Head of caudate nucleus (tissue), 42 donors: ENCODE results near the gene IPO9.
"Not testable (repeated sequence)": the region's sequence is repeated elsewhere in the genome, so short reads cannot be mapped to it uniquely, and the experiment has no call there.

Experiments used
- DNase-seq, 42 donors: peaks; one replicate each; pipeline versions ENCODE4 v3.0.0 to v3.0.0-alpha.2; 2020 to 2021; ENCODE audit warnings: mixed read lengths in 7 of 42
- intact Hi-C: fragments of 100-400 bp; cut with DNase I; formaldehyde crosslinking; loops from one replicate; pipeline ENCODE4 v1.15.0; 2022

Gene IPO9

DNA sequence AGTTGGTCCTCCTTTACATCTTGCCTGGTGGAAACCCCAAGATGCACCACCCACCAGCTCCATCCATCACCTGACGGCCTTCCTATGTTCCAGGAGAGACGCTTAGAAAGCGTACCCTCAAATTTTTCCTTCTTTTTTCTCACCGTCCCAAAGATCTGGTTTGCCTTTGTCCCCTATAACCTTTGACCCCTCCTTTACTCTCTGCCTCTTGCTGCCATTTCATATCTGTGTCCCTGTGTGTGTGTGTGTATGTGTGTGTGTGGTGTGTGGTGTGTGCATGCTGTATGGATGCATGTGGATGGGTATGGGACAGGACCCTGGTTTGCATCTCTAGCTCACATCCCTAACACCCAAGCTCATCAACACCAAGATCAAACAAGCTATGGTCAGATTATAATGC is 22.2 kb upstream of the IPO9 start:
- intact Hi-C loops = no loop called here
- DNase-seq = no peak

DNA sequence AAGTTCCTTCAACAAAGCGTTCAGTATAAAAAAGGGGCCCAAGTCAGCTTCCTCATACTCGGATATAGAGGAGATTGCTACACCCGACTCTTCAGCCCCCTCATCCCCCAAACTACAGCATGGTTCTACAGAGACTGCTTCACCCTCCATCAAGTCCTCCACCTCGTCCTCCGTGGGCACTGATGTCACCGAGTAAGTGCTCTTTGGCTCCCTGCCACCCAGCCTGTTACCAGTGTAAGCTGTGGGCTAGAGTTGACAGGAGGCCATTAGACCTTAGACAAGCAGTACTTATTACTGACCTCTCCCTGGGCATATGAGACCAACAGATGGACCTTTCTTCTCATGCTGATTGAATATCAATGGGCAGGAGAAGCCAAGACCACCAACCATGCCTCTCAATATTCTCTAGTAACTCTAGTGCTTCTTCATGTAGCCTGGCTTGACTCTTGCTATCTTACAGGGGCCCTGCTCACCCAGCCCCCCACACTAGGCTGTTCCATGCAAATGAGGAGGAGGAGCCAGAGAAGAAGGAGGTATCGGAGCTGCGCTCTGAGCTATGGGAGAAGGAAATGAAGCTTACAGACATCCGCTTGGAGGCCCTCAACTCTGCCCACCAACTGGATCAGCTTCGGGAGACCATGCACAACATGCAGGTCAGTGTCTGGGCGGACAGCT is 20.9 kb upstream of the IPO9 start:
- intact Hi-C loops = no loop called here
- no peak for DNase-seq

DNA sequence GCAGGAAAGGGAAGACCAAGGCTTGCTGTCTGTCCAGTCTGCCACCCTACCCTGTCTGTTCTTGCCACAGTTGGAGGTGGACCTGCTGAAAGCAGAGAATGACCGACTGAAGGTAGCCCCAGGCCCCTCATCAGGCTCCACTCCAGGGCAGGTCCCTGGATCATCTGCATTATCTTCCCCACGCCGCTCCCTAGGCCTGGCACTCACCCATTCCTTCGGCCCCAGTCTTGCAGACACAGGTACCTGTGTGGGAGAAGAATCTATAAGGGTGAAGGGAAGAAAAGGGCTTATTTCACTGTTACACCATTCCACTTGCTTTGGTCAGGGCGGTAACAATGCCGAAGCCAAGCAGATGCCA is 20.3 kb upstream of the IPO9 start:
- intact Hi-C loops = no loop called here

DNA sequence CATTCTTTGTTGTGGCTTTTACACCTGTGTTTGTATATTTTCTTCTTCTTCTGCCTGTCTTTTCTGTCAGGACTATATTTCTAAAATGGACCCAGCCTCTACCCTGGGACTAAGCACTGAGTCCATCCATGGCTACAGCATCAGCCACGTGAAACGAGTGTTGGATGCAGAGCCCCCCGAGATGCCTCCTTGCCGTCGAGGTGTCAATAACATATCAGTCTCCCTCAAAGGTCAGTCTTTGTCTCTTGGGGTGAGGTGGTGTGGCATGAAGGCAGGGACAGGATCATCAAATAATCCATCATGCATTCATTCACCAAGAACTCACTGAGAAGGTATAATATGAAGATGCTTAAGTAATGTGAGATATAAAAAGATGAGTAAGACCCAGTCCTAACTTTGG is 19.1 kb upstream of the IPO9 start:
- intact Hi-C loops = no loop called here
- DNase-seq = no peak

More for the DNA sequence above, 20.3 kb upstream of the IPO9 start:
- DNase-seq = no peak

DNA sequence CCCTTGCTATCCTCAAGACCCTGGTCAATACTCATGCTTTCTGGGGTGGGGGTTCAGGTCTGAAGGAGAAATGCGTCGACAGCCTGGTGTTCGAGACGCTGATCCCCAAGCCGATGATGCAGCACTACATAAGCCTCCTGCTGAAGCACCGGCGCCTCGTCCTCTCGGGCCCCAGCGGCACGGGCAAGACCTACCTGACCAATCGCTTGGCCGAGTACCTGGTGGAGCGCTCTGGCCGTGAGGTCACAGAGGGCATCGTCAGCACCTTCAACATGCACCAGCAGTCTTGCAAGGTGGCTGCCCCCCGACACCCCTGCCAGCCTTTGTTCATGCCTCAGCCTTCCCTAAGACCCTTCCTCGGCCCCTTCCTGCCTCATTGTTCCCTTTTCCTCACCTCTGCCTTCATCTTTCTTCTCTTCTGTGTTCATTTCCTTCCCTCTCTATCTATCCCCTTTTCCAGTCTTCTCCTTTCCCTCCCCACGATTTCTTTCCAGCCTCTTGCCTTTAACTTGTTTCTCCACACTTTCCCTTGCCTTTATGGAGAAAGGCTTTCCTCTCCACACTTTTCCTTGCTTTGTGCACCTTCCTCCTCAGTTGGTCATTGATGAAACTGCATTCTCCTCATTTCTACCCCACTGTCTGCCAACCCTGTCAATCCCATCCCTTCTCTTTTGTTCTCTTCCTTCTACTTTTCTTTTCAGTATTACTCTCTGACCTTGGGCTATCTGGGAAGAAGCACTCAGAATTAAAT is 18.3 kb upstream of the IPO9 start:
- no peak for DNase-seq
- intact Hi-C loops = no loop called here

DNA sequence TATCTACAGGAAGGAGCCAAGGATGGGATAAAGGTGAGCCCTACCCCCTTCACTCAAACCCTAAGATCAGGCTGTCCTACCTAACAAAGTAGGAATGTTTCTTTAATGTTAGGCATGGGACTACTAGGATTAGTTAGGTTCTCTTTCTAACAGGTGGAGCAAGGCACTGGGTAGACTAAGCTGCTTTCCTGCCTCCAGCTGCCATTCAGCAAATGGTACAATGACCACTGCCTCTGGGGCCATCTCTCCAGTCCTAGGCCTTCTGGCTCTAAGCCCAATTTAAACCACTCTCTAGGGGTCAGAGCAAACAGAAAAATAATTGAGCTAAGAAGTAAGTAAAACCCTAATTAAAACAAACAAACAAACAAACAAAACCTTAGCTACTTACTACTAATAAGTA is 15.7 kb upstream of the IPO9 start:
- intact Hi-C loops = no loop called here
- no peak for DNase-seq

DNA sequence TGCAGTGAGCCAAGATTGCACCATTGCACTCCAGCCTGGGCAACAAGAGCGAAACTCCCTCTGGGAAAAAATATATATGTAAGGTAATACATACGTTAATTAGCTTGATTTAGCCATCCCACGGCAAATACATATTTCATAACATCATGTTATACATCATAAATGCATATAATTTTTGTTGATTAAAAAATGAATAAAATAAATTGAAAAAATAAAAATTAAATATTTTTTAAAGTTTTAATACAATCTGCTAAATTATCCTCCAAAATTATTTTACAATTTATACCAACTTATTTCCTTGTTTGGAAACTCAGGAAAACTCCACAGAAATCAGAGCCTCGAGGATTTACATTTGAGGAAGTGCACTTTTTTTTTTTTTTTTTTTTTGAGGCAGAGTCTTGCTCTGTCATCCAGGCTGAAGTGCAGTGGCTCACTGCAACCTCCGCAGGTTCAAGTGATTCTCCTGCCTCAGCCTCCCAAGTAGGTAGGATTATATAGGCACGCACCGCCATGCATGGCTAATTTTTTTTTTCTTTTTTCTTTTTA is 12.6 kb upstream of the IPO9 start:
- intact Hi-C loops = no loop called here
- DNase-seq = no peak

DNA sequence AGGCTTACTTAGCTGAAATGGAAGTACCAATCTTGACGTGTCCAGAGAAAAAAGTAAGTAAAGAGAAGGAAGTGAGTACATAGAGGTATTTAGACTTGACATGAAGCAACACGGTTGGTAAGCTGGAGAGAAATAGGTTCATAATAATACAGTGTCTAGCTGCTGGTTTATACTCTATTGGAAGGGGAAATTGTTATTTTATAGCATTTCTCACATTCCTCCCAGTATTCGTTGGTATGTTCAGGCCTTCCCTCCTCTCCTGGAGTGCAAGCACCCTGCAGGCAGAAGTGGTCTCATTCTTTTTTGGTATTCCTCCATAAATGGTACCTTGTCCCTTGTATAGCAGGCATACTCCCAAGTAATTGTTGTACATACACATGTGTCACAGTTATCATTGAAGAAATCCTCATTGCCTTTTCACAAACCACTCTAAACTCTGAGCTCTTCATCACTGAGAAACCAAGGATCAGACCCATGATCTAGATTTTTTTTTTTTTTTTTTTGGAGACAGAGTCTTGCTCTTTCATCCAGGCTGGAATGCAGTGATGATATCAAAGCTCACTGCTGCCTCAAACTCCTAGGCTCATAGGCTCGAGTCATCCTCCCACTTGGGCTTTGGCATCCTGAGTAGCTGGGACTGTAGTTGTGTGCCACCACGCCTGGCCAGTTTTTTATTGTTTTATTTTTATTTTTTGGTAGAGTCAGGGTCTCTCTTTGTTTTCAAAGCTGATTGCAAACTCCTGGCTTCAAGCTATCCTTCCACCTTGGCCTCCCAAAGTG is 9.8 kb upstream of the IPO9 start:
- intact Hi-C loops = no loop called here
- no peak for DNase-seq

DNA sequence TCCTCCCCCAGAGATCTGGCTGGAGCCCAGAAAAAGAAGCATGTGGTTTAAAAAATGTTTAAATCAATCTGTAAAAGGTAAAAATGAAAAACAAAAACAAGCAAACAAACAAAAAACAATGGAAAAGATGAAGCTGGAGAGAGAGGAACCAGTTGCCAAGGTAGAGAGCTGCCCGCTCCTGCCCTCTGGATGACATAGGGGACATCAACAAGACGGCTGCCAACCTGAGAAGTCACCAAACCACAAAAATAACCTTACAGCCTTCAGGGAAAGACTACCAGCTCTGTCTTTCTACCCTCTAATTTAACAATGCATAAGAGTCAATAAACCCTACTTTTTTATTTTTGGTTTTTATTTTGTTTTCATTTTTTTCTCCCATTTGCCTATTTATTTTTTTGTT is 8.5 kb upstream of the IPO9 start:
- no peak for DNase-seq
- intact Hi-C loops = no loop called here

DNA sequence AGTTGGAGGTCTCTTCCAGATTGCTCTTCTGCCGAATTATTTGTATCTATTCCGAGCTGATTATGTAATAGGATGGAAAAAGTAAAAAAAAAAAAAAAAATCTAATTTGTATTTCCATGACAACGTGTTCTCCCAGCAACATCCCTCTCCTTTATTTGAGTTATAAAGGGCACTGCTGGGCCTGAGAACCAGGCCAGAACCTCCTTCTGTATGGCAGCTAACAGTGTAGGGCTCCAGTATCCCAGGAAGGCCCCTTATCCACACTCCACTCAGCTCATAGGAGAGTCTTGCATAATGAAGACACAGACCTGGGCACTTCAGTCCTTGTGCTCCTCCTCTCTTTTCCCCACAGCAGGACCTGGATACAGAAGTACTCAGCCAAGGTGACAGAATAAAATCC is 3.7 kb upstream of the IPO9 start:
- peak in 11 of 42 donors; percentile 7 to 52 (median 22) for DNase-seq
- intact Hi-C loops = loop anchor here (5.0 kb wide), 2 partner anchors 67 to 132 kb away; partner anchors contain the start of gene TIMM17A

DNA sequence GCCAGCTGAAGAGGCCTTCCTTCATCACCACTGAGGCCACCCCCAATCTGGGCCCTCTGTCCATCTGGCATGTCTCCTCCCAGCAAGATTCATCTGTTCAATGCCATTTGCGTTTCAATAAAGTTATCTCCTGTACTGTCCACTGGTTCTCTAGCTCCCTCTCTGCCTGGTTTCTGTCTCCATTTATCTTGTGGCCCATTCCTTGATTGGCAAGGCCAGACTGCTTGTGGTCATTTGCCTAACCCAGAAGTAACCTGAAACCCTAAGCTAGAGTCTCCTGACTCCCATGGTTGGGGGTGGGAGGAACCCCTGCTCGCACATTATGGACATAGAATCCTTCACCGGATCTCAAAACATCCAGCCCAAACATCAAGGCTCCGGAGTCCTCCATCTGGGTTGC is 2.1 kb upstream of the IPO9 start:
- no peak for DNase-seq
- intact Hi-C loops = loop anchor here (5.0 kb wide), 2 partner anchors 65 to 130 kb away; partner anchors contain the start of gene TIMM17A

DNA sequence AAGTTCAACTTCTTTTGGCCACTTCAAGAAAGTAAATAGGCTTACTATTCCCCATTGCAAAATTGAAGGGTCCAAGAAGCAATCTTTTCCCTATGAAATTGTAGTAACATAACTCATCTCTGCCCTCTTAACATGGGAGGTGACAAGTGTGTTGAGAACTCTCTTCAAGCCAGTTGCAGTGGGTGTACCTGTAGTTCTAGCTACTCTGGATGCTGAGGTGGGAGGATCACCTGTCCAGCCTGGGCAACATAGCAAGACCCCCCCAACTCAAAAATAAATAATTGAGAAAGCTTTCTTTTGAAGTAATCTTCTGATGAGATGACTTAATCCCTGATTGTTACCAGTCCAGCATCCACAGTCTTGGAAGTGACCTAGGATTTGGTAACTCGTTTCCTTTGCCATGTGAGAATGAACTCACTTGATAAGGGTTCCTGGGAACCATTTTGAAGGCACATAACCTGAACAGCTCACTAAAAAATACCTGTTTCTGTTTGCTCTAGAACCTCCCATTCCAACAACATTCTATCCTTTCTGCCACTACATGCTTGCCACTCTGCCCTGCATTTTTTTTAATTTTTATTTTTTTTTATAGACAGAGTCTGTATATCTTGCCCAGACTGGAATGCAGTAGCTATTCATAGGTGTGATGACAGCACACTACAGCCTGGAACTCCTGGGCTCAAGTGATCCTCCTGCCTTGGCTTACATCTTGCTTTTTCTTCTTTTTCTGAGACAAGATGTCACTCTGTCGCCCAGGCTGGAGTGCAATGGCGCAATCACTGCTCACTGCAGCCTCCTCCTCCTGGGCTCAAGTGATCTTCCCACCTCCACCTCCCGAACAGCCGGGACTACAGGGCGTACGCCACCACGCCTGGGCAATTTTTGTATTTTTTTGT is 1.4 kb upstream of the IPO9 start:
- intact Hi-C loops = loop anchor here (5.0 kb wide), 2 partner anchors 65 to 130 kb away; partner anchors contain the start of gene TIMM17A
- no peak for DNase-seq

DNA sequence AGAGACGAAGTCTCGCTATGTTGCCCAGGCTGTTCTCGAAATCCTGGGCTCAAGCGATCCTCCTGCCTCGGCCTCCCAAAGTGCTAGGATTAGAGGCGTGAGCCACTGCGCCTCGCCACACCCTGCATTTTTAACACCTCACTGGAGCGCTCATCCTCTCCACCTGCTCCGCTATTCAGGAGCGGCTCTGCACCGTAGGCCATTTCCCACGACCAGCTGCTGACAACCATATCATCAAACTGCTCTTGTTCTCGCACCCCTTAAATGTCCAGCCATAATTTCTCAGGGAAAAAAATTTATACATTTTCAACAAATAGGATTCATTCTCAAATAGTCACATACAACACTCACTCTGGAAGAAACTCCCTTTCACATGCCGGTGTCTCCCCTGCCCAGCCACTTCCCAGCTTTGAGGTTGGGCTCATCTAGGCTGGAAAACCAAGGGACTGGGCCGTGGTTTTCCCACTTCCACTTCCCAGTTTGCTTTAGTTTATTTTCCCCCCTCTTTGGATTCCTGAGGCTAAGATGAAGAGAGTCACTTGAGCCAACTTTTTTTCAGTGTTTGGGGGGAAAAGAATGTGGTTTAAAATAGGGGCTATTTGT is 639 bp upstream of the IPO9 start:
- intact Hi-C loops = loop anchor here (5.0 kb wide), 2 partner anchors 64 to 129 kb away; partner anchors contain the start of gene TIMM17A
- no peak for DNase-seq

DNA sequence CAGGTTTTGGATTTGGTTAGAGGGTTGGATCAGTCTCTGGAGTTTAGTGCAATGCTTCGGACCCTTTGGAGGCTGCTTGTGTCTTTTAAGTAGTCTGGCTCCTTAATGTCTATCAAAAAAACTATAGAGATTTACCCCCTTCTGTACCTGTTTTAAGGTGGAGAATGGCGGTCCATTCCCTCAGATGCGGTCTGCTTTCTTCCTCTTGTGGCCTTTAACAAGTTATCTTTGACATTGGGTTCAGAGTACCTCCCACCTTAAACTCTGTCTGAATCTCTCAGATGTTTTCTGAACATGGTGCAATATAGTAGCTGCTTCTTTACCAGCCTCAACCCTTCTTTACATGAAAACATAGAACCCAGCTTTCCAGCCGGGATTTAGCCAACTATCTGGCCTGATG is 2.4 kb downstream of the IPO9 start:
- intact Hi-C loops = no loop called here
- no peak for DNase-seq

DNA sequence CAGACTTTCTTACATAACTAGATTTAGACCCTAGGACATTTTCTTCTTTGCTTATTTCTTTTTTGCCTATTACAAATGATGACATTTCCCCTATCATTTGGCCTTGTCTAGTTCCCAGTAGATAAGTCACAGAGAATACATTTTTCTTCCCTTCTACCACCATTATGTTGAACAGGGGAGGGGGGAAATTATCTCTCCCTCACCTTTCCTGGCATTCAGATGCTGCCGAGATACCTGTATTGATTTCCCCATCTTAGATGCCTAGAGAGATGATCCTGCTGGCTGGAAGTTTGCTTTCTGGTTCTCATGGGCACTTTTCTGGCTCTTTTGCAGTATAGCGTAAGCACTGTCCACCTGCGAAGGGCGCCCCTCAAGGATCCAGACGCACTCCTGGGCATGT is 5.7 kb downstream of the IPO9 start:
- no peak for DNase-seq
- intact Hi-C loops = no loop called here

DNA sequence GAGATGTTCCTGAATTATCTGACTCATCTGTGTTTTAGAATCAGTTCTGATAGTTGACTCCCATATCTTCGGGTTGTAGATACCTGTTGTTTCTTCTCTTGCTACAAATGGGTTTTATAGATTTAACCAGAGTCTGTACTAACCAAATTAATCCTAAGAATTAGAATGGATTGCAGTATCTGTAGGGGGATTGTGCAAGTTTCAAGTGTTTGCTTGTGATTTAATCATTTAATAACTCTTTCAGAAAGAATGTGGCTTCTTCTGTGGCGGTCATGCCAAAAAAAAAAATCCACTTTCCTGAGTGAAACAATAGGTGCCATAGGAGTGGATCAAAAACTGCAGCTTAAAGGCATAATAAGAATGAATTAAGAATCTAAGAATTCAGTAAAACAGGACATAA is 9.4 kb downstream of the IPO9 start:
- no peak for DNase-seq
- intact Hi-C loops = no loop called here

DNA sequence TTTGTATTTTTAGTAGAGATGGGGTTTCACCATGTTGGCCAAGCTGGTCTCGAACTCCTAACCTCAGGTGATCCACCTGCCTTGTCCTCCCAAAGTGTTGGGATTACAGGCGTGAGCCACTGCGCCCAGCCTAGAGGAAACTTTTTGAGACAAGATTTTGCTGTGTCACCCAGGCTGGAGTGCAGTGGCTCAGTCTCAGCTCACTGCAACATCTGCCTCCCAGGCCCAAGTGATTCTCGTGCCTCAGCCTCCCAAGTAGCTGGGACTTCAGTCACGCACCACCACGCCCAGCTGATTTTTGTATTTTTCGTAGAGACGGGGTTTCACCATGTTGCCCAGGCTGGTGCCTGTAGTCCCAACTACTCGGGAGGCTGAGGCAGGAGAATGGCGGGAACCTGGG is 10.1 kb downstream of the IPO9 start:
- DNase-seq, intact Hi-C loops: not testable (repeated sequence)

DNA sequence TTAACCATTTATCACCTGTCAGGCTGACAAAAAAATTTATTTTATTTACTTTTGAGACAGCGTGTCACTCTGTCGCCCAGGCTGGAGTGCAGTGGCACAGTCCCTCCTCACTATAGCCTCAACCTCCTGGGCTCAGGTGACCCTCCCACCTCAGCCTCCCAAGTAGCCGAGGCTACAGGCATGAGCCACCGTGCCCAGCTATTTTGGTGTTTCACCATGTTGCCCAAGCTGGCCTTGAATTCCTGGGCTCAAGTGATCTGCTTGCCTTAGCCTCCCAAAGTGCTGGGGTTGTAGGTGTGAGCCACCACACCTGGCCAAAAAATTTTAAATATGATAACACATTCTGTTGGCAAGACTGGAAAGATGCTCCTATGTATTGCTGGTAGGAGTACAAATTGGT is 11.1 kb downstream of the IPO9 start:
- no peak for DNase-seq
- intact Hi-C loops = no loop called here
